Astrocyte (in vitro differentiated cells and primary cell): ENCODE results near the gene RHBDD2. TPM values are rescaled to one million over a fixed set of nuclear protein-coding genes. Genes with fewer than 3 reads are reported as not detected.

ENCODE experiments used
- DNase-seq: peaks from one replicate; pipeline ENCODE4 v3.0.0-alpha.2; 2010; ENCODE audit warnings: low read depth
- FAIRE-seq: peaks from 2 replicates; lab custom pipeline; 2011; peaks lifted over from hg19 to GRCh38; lab: Jason Lieb, UNC
- H2AFZ ChIP-seq: 2 replicates; pipeline ENCODE4 v1.6.0; 2012; ENCODE audit warnings: low read depth, low read length, inconsistent platforms
- H3K27ac ChIP-seq: 2 replicates; pipeline ENCODE4 v1.5.1; 2011; ENCODE audit warnings: low read depth, low read length, inconsistent platforms
- H3K27me3 ChIP-seq: 2 replicates; pipeline ENCODE4 v1.6.0; 2011; ENCODE audit warnings: low read length, inconsistent platforms; ENCODE audit not compliant: insufficient read depth
- H3K36me3 ChIP-seq: 2 replicates; pipeline ENCODE4 v1.5.1; 2011; ENCODE audit warnings: low read length, inconsistent platforms; ENCODE audit not compliant: insufficient read depth
- H3K4me1 ChIP-seq: 2 replicates; pipeline ENCODE4 v1.5.1; 2011; ENCODE audit warnings: low read length, inconsistent platforms; ENCODE audit not compliant: insufficient read depth
- H3K4me2 ChIP-seq: 2 replicates; pipeline ENCODE4 v1.6.0; 2012; ENCODE audit warnings: low read length, inconsistent platforms
- H3K4me3 ChIP-seq: 2 replicates; pipeline ENCODE4 v1.5.1; 2011; ENCODE audit warnings: low read depth, mild to moderate bottlenecking, low read length, inconsistent platforms; ENCODE audit not compliant: insufficient read depth
- H3K79me2 ChIP-seq: 2 replicates; pipeline ENCODE4 v1.6.0; 2012; ENCODE audit warnings: mild to moderate bottlenecking, low read length, inconsistent platforms; ENCODE audit not compliant: insufficient read depth
- H3K9ac ChIP-seq: 2 replicates; pipeline ENCODE4 v1.6.0; 2012; ENCODE audit warnings: mild to moderate bottlenecking, low read length, inconsistent platforms
- H3K9me3 ChIP-seq: 2 replicates; pipeline ENCODE4 v1.5.1; 2012; ENCODE audit warnings: low read depth, mild to moderate bottlenecking, low read length, inconsistent platforms; ENCODE audit not compliant: insufficient read depth
- H4K20me1 ChIP-seq: 2 replicates; pipeline ENCODE4 v1.6.0; 2012; ENCODE audit warnings: low read length, inconsistent platforms; ENCODE audit not compliant: insufficient read depth
- H3K27ac Mint-ChIP-seq: one replicate; pipeline ENCODE4 v1.8.0; 2021; ENCODE audit warnings: mild to moderate bottlenecking, mixed read lengths; ENCODE audit not compliant: unreplicated experiment
- H3K27me3 Mint-ChIP-seq: one replicate; pipeline ENCODE4 v1.8.0; 2021; ENCODE audit warnings: low read depth, mixed read lengths; ENCODE audit not compliant: unreplicated experiment
- H3K36me3 Mint-ChIP-seq: one replicate; pipeline ENCODE4 v1.8.0; 2021; ENCODE audit warnings: low read depth, mixed read lengths; ENCODE audit not compliant: unreplicated experiment
- H3K4me1 Mint-ChIP-seq: one replicate; pipeline ENCODE4 v1.8.0; 2021; ENCODE audit warnings: low read depth, mixed read lengths; ENCODE audit not compliant: unreplicated experiment
- H3K4me3 Mint-ChIP-seq: one replicate; pipeline ENCODE4 v1.8.0; 2021; ENCODE audit warnings: mild to moderate bottlenecking, moderate library complexity, mixed read lengths; ENCODE audit not compliant: unreplicated experiment
- H3K9me3 Mint-ChIP-seq: one replicate; pipeline ENCODE4 v1.8.0; 2021; ENCODE audit warnings: mild to moderate bottlenecking, mixed read lengths; ENCODE audit not compliant: unreplicated experiment
- EZH2 ChIP-seq: IDR thresholded peaks from 2 replicates; pipeline ENCODE4 v1.6.1; 2012; ENCODE audit warnings: mild to moderate bottlenecking, low read length, inconsistent platforms; ENCODE audit not compliant: insufficient read depth
- total RNA-seq: library from RNA; stranded (reverse); gene quantifications from 2 replicates; pipeline ENCODE4 v1.2.1, GENCODE V29; 2021
- TF ChIP-seq, protein P1 (sequence below): IDR thresholded peaks from 2 replicates; pipeline ENCODE4 v1.5.1; 2011; ENCODE audit warnings: low read depth, mild to moderate bottlenecking, inconsistent platforms, low read length, moderate library complexity; ENCODE audit not compliant: insufficient read depth

Gene RHBDD2
- total RNA-seq, 1 donor from 2014 or later = 55.0 TPM

DNA sequence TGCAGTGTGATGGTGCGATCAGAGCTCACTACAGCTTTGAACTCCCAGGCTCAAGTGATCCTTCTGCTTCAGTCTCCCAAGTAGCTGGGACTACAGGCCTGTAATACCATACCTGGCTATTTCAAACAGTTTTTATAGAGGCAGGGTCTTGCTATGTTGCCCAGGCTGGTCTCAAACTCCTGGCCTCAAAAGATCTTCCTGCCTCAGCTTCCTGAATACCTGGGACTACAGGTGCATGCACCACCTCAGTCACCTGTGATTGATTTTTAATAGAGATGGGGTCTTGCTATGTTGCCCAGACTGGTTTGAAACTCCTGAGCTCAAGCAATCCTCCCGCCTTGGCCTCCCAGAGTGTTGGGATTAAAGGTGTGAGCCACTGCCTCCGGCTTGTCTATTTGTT lies 38.8 kb upstream of the RHBDD2 start:
- Histone ChIP-seq H3K27ac (no peak overlapping the region), H3K79me2 (no peaks in the 10 kb centered on the region), H3K4me1 (peaks cover 11% of the 10 kb centered on the region), H3K4me3 (no peak overlapping the region), H3K9me3 (no peaks in the 10 kb centered on the region), H4K20me1 (no peaks in the 10 kb centered on the region), H2AFZ (no peak overlapping the region), H3K4me2 (no peak overlapping the region), H3K36me3 (no peaks in the 10 kb centered on the region), H3K27me3 (no peaks in the 10 kb centered on the region), H3K9ac (no peak overlapping the region)
- FAIRE-seq (no peak), DNase-seq (no peak)
- peaks cover 9% of the 10 kb centered on the region for H3K4me1 Mint-ChIP-seq
- H3K36me3 Mint-ChIP-seq = no peaks in the 10 kb centered on the region
- H3K27ac Mint-ChIP-seq = no peak overlapping the region
- H3K27me3 Mint-ChIP-seq = peaks cover 2% of the 10 kb centered on the region
- no peak overlapping the region for H3K4me3 Mint-ChIP-seq
- no peaks in the 10 kb centered on the region for H3K9me3 Mint-ChIP-seq
- TF ChIP-seq, protein P1, sequence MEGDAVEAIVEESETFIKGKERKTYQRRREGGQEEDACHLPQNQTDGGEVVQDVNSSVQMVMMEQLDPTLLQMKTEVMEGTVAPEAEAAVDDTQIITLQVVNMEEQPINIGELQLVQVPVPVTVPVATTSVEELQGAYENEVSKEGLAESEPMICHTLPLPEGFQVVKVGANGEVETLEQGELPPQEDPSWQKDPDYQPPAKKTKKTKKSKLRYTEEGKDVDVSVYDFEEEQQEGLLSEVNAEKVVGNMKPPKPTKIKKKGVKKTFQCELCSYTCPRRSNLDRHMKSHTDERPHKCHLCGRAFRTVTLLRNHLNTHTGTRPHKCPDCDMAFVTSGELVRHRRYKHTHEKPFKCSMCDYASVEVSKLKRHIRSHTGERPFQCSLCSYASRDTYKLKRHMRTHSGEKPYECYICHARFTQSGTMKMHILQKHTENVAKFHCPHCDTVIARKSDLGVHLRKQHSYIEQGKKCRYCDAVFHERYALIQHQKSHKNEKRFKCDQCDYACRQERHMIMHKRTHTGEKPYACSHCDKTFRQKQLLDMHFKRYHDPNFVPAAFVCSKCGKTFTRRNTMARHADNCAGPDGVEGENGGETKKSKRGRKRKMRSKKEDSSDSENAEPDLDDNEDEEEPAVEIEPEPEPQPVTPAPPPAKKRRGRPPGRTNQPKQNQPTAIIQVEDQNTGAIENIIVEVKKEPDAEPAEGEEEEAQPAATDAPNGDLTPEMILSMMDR = no peak
- TF ChIP-seq EZH2 = no peak

DNA sequence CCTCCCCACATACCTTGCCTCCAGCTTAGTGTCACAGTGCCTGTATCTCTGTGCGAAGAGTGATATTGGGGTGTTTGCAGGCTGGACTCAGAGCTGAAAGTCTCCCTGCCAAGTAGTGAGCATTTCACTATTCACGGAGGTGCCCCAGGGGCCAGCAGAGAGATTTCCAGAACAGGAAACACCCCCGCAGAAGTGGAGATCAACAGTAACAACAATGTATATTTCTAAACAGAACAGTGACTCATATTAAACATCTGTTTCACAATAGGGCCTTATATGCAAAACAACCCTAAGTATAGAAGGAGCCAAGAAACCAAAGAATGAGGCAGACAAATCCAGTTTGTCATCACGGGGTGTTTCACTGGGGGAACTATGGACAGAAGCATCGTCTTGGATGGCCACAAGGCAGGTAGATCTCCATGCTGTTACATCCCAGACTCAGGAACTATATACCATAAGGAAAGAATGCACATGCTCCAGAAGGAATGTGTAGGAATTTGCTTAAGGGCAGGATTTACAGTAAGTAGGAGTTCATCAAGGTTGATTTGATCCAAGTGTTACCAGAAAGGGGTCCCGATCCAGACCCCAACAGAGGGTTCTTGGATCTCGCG lies 35.9 kb upstream of the RHBDD2 start:
- no peaks in the 10 kb centered on the region for H3K27me3 ChIP-seq
- Mint-ChIP-seq H3K27ac (no peak overlapping the region), H3K4me1 (peaks cover 9% of the 10 kb centered on the region), H3K9me3 (peaks cover 3% of the 10 kb centered on the region), H3K36me3 (no peaks in the 10 kb centered on the region), H3K27me3 (peaks cover 8% of the 10 kb centered on the region), H3K4me3 (no peak overlapping the region)
- H4K20me1 ChIP-seq = no peaks in the 10 kb centered on the region
- H3K27ac ChIP-seq = peak overlapping the region; percentile 64
- peak overlapping the region; percentile 65 for H3K9ac ChIP-seq
- H3K9me3 ChIP-seq = no peaks in the 10 kb centered on the region
- DNase-seq (peak; percentile 87), FAIRE-seq (peak; percentile 41)
- peaks cover 11% of the 10 kb centered on the region for H3K4me1 ChIP-seq
- H2AFZ ChIP-seq = peak overlapping the region; percentile 15
- peak overlapping the region; percentile 76 for H3K4me2 ChIP-seq
- peak overlapping the region; percentile 1 for H3K4me3 ChIP-seq
- no peak for TF ChIP-seq EZH2
- TF ChIP-seq, protein P1 = no peak
- no peaks in the 10 kb centered on the region for H3K36me3 ChIP-seq
- H3K79me2 ChIP-seq = no peaks in the 10 kb centered on the region

DNA sequence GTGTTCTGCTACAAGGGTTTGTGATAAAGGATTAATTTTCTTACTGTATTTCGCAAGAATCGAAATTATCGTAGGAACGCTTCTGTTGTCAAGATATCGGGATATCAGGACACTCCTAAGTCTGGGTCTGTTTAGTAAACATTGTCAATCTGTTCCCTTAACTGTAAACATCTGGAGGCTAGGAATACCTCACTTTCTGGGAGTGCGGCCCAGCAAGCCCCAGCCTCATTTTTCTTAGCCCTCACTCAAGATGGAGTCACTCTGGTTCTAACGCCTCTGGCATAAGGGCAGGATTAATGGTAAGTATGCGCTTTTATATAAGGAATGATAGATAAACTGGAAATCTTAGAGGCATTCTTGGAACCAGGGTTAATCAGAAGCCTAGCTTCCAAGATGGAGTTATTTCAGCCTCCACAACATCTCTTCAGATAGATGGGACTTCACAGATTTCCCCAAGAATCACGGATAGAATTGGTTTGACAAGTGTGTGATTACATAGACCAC lies 35.2 kb upstream of the RHBDD2 start:
- Mint-ChIP-seq H3K9me3 (peaks cover 3% of the 10 kb centered on the region), H3K4me3 (no peak overlapping the region), H3K27ac (no peak overlapping the region), H3K27me3 (peaks cover 9% of the 10 kb centered on the region), H3K36me3 (no peaks in the 10 kb centered on the region), H3K4me1 (peaks cover 9% of the 10 kb centered on the region)
- TF ChIP-seq EZH2 = no peak
- TF ChIP-seq, protein P1 = no peak
- no peaks in the 10 kb centered on the region for H3K9me3 ChIP-seq
- H3K4me1 ChIP-seq = peaks cover 11% of the 10 kb centered on the region
- FAIRE-seq (no peak), DNase-seq (no peak)
- H3K79me2 ChIP-seq = no peaks in the 10 kb centered on the region
- H3K27ac ChIP-seq = no peak overlapping the region
- H3K9ac ChIP-seq = no peak overlapping the region
- no peak overlapping the region for H3K4me2 ChIP-seq
- no peak overlapping the region for H3K4me3 ChIP-seq
- H3K27me3 ChIP-seq = no peaks in the 10 kb centered on the region
- no peak overlapping the region for H2AFZ ChIP-seq
- H4K20me1 ChIP-seq = no peaks in the 10 kb centered on the region
- no peaks in the 10 kb centered on the region for H3K36me3 ChIP-seq
